GM12875 (cell line): Measurements from ENCODE around the gene TRIM3.

Experiments used
- H3K4me3 ChIP-seq: one replicate; pipeline ENCODE4 v1.5.1; 2011; ENCODE audit warnings: low read depth, low read length, control low read depth
- CTCF ChIP-seq: IDR thresholded peaks from 2 replicates; pipeline ENCODE4 v1.5.1; 2011; ENCODE audit warnings: low read depth, mild to moderate bottlenecking, control low read depth, inconsistent platforms, low read length, moderate library complexity, borderline replicate concordance; ENCODE audit not compliant: insufficient read depth

TRIM3 gene

GRCh38 chr11:6480299-6480914 is 6.7 kb upstream of the TRIM3 start:
- TF ChIP-seq CTCF: no peak
- peak overlapping the region; percentile 71 for H3K4me3 ChIP-seq

- TF ChIP-seq CTCF: no peak
These were observed 2.8 kb upstream of the TRIM3 start for GRCh38 chr11:6476571-6476970.

GRCh38 chr11:6475936-6476335 is 2.2 kb upstream of the TRIM3 start:
- H3K4me3 ChIP-seq: no peak overlapping the region
- TF ChIP-seq CTCF: no peak

More at GRCh38 chr11:6476571-6476970, 2.8 kb upstream of the TRIM3 start:
- no peak overlapping the region for H3K4me3 ChIP-seq

- no peak for TF ChIP-seq CTCF
- no peak overlapping the region for H3K4me3 ChIP-seq
These were observed 1.2 kb upstream of the TRIM3 start for GRCh38 chr11:6474806-6475500.

- TF ChIP-seq CTCF: no peak
- no peak overlapping the region for H3K4me3 ChIP-seq
These were observed 662 bp upstream of the TRIM3 start for GRCh38 chr11:6474413-6474792.

- TF ChIP-seq CTCF: no peak
- H3K4me3 ChIP-seq: peak overlapping the region; percentile 72
These were observed 807 bp downstream of the TRIM3 start for GRCh38 chr11:6472934-6473333.

- no peak for TF ChIP-seq CTCF
- H3K4me3 ChIP-seq: no peak overlapping the region
These were observed 4.1 kb downstream of the TRIM3 start for GRCh38 chr11:6469599-6469998.
